H9 (cell line): ENCODE measurements around the gene SLC35F3. TPM values are rescaled to one million over a fixed set of nuclear protein-coding genes. Genes with fewer than 3 reads are reported as not detected.

Source experiments
- DNase-seq: peaks from one replicate; pipeline ENCODE4 v3.0.0-alpha.2; 2017
- H2AFZ ChIP-seq: one replicate; pipeline ENCODE4 v1.6.1; 2013; ENCODE audit warnings: mild to moderate bottlenecking, low read length, control low read depth, moderate library complexity
- H2AK5ac ChIP-seq: 2 replicates; pipeline ENCODE4 v1.6.1; 2013; ENCODE audit warnings: low read length, control low read depth, mixed read lengths; ENCODE audit not compliant: insufficient read length
- H2BK120ac ChIP-seq: one replicate; pipeline ENCODE4 v1.6.1; 2013; ENCODE audit warnings: low read depth, mild to moderate bottlenecking, low read length, control low read depth, inconsistent platforms; ENCODE audit not compliant: poor library complexity, severe bottlenecking
- H2BK12ac ChIP-seq: 2 replicates; pipeline ENCODE4 v1.6.1; 2013; ENCODE audit warnings: low read length, control low read depth, mixed read lengths, low read depth; ENCODE audit not compliant: insufficient read length
- H2BK15ac ChIP-seq: 2 replicates; pipeline ENCODE4 v1.6.1; 2013; ENCODE audit warnings: low read depth, low read length, control low read depth
- H2BK20ac ChIP-seq: one replicate; pipeline ENCODE4 v1.6.1; 2013; ENCODE audit warnings: low read depth, mild to moderate bottlenecking, low read length, control low read depth, inconsistent platforms; ENCODE audit not compliant: poor library complexity, severe bottlenecking
- H2BK5ac ChIP-seq: 2 replicates; pipeline ENCODE4 v1.6.1; 2013; ENCODE audit warnings: low read length, control low read depth, mixed read lengths; ENCODE audit not compliant: insufficient read length
- H3K14ac ChIP-seq: 2 replicates; pipeline ENCODE4 v1.6.1; 2013; ENCODE audit warnings: low read length, control low read depth; ENCODE audit not compliant: insufficient read depth
- H3K18ac ChIP-seq: 2 replicates; pipeline ENCODE4 v1.6.1; 2013; ENCODE audit warnings: low read depth, mild to moderate bottlenecking, mixed read lengths, low read length, control low read depth; ENCODE audit not compliant: insufficient read length
- H3K23ac ChIP-seq: 2 replicates; pipeline ENCODE4 v1.6.1; 2013; ENCODE audit warnings: low read length, control low read depth, mixed read lengths, low read depth; ENCODE audit not compliant: insufficient read length
- H3K23me2 ChIP-seq: 2 replicates; pipeline ENCODE4 v1.6.1; 2013; ENCODE audit warnings: low read depth, mild to moderate bottlenecking, mixed read lengths, low read length, control low read depth; ENCODE audit not compliant: insufficient read length, poor library complexity, severe bottlenecking
- H3K27ac ChIP-seq: 2 replicates; pipeline ENCODE4 v1.5.1; 2013; ENCODE audit warnings: low read length, control low read depth, mixed read lengths, low read depth; ENCODE audit not compliant: insufficient read length
- H3K27me3 ChIP-seq: 2 replicates; pipeline ENCODE4 v1.6.1; 2013; ENCODE audit warnings: low read length, control low read depth, inconsistent platforms; ENCODE audit not compliant: insufficient read depth
- H3K4ac ChIP-seq: 2 replicates; pipeline ENCODE4 v1.6.1; 2013; ENCODE audit warnings: low read depth, mild to moderate bottlenecking, control low read depth, inconsistent platforms, low read length, moderate library complexity
- H3K4me1 ChIP-seq: 2 replicates; pipeline ENCODE4 v1.6.1; 2013; ENCODE audit warnings: low read length, control low read depth, inconsistent platforms; ENCODE audit not compliant: insufficient read depth
- H3K4me2 ChIP-seq: 2 replicates; pipeline ENCODE4 v1.6.1; 2013; ENCODE audit warnings: low read length, control low read depth, mixed read lengths; ENCODE audit not compliant: insufficient read length, insufficient read depth
- H3K56ac ChIP-seq: 2 replicates; pipeline ENCODE4 v1.6.1; 2013; ENCODE audit warnings: low read depth, mild to moderate bottlenecking, mixed read lengths, low read length, control low read depth; ENCODE audit not compliant: insufficient read length
- H3K79me1 ChIP-seq: 2 replicates; pipeline ENCODE4 v1.6.1; 2013; ENCODE audit warnings: low read depth, mild to moderate bottlenecking, moderate library complexity, low read length, control low read depth, inconsistent platforms; ENCODE audit not compliant: insufficient read depth, poor library complexity, severe bottlenecking
- H3K79me2 ChIP-seq: 2 replicates; pipeline ENCODE4 v1.6.1; 2013; ENCODE audit warnings: low read length, control low read depth, inconsistent platforms; ENCODE audit not compliant: insufficient read depth
- H3K9ac ChIP-seq: 2 replicates; pipeline ENCODE4 v1.6.1; 2013; ENCODE audit warnings: low read length, control low read depth, mixed read lengths; ENCODE audit not compliant: insufficient read length; ENCODE audit errors: extremely low read depth
- H3K9me3 ChIP-seq: one replicate; pipeline ENCODE4 v1.6.1; 2013; ENCODE audit warnings: low read depth, low read length, inconsistent platforms; ENCODE audit not compliant: control insufficient read depth
- H3T11ph ChIP-seq: one replicate; pipeline ENCODE4 v1.6.1; 2013; ENCODE audit warnings: mild to moderate bottlenecking, low read length, control low read depth, inconsistent platforms
- H4K20me1 ChIP-seq: one replicate; pipeline ENCODE4 v1.6.1; 2013; ENCODE audit not compliant: control insufficient read depth, insufficient read length, insufficient read depth
- H4K5ac ChIP-seq: 2 replicates; pipeline ENCODE4 v1.6.1; 2013; ENCODE audit warnings: low read depth, mild to moderate bottlenecking, mixed read lengths, low read length, control low read depth; ENCODE audit not compliant: insufficient read length
- H4K8ac ChIP-seq: replicated peaks from 2 replicates; pipeline ENCODE4 v1.6.1; 2013; ENCODE audit warnings: low read length, control low read depth, mixed read lengths, low read depth; ENCODE audit not compliant: insufficient read length
- H4K91ac ChIP-seq: 2 replicates; pipeline ENCODE4 v1.6.1; 2013; ENCODE audit warnings: low read depth, mild to moderate bottlenecking, moderate library complexity, mixed read lengths, low read length, control low read depth; ENCODE audit not compliant: insufficient read length
- H3K27ac Mint-ChIP-seq, 3 experiments: 2 replicates in 2 of 3; 3 replicates in 1 of 3; pipeline ENCODE4 v1.8.0; 2020 to 2021; ENCODE audit warnings: mixed read lengths in 3 of 3, mild to moderate bottlenecking in 1 of 3, moderate library complexity in 1 of 3
- H3K27me3 Mint-ChIP-seq: 2 replicates; pipeline ENCODE4 v1.8.0; 2021; ENCODE audit warnings: low read depth, mild to moderate bottlenecking, moderate library complexity, mixed read lengths
- H3K36me3 Mint-ChIP-seq, 3 experiments: 2 replicates in 2 of 3; 3 replicates in 1 of 3; pipeline ENCODE4 v1.8.0; 2020 to 2021; ENCODE audit warnings: low read depth in 3 of 3, mixed read lengths in 3 of 3; ENCODE audit not compliant: insufficient read depth in 1 of 3
- H3K4me1 Mint-ChIP-seq, 2 experiments: 2 replicates each; pipeline ENCODE4 v1.8.0; 2020; ENCODE audit warnings: mixed read lengths in 2 of 2
- H3K4me3 Mint-ChIP-seq, 2 experiments: 2 replicates in 1 of 2; 3 replicates in 1 of 2; pipeline ENCODE4 v1.8.0; 2020 to 2021; ENCODE audit warnings: mild to moderate bottlenecking in 2 of 2, mixed read lengths in 2 of 2, moderate library complexity in 1 of 2
- H3K9me3 Mint-ChIP-seq, 2 experiments: 2 replicates in 1 of 2; 3 replicates in 1 of 2; pipeline ENCODE4 v1.8.0; 2020; ENCODE audit warnings: mild to moderate bottlenecking in 2 of 2, mixed read lengths in 2 of 2, moderate library complexity in 1 of 2
- CTCF ChIP-seq: fragments of 200-600 bp; sonication (generic); conservative IDR thresholded peaks from 3 replicates; pipeline ENCODE4 v1.8.0; 2021; ENCODE audit warnings: antibody characterized with exemption, mild to moderate bottlenecking
- WGBS: extraction: QIAGEN DNeasy Blood & Tissue Kit; methylation state at CpG from one replicate; pipeline ENCODE4 v1.1.7; 2013; ENCODE audit warnings: missing lambda C conversion rate, low lambda C conversion rate, mixed read lengths; ENCODE audit not compliant: insufficient read length; ENCODE audit errors: extremely low coverage; 5-methylcytosine and 5-hydroxymethylcytosine counted together
- total RNA-seq: library from RNA; stranded (reverse); gene quantifications from 2 replicates; pipeline ENCODE4 v1.2.1, GENCODE V29; 2021

The SLC35F3 gene
- total RNA-seq, 1 experiment from 2014 or later = 0.81 TPM

- no peaks in the 10 kb centered on the region for H3K79me2 ChIP-seq
- no peaks in the 10 kb centered on the region for H3K9me3 ChIP-seq
- no peak overlapping the region for H3K4ac ChIP-seq
- no peaks in the 10 kb centered on the region for H3K23me2 ChIP-seq
- no peaks in the 10 kb centered on the region for H4K20me1 ChIP-seq
- Mint-ChIP-seq H3K9me3 (peaks cover 0 to 6% of the 10 kb centered on the region in 2 experiments; a peak in 2 of 5 replicates), H3K4me1 (peaks cover 8 to 12% of the 10 kb centered on the region in 2 experiments), H3K36me3 (peaks cover 0 to 4% (median 0%) of the 10 kb centered on the region in 3 experiments; a peak in 2 of 7 replicates), H3K27ac (no peak overlapping the region), H3K27me3 (peaks cover 5% of the 10 kb centered on the region), H3K4me3 (no peak overlapping the region)
- H2BK5ac ChIP-seq = no peak overlapping the region
- WGBS = no CpG with 5 or more reads among the region's 7 CpGs
- no peak overlapping the region for H3K14ac ChIP-seq
- H3T11ph ChIP-seq = no peak overlapping the region
- H3K9ac ChIP-seq = no peak overlapping the region
- H4K5ac ChIP-seq = no peak overlapping the region
- no peak overlapping the region for H3K56ac ChIP-seq
- no peak overlapping the region for H3K18ac ChIP-seq
- H4K8ac ChIP-seq = no peak overlapping the region
- no peak overlapping the region for H2BK12ac ChIP-seq
- H3K23ac ChIP-seq = no peak overlapping the region
- H4K91ac ChIP-seq = no peak overlapping the region
- no peak overlapping the region for H2BK120ac ChIP-seq
- no peak for TF ChIP-seq CTCF
- H2AFZ ChIP-seq = no peak overlapping the region
- DNase-seq = no peak
- H3K4me1 ChIP-seq = 0 out of 2 replicates have a peak, but pooled peaks cover 2% of the 10 kb centered on the region
- H3K4me2 ChIP-seq = no peak overlapping the region
- no peak overlapping the region for H2AK5ac ChIP-seq
- no peak overlapping the region for H2BK20ac ChIP-seq
- H3K27me3 ChIP-seq = no peaks in the 10 kb centered on the region
- no peak overlapping the region for H2BK15ac ChIP-seq
- H3K79me1 ChIP-seq = no peaks in the 10 kb centered on the region
- H3K27ac ChIP-seq = no peak overlapping the region
Observed at GRCh38 chr1:234276151-234276788, 371.8 kb downstream of the SLC35F3 start.
